Activated CD4-positive, alpha-beta T cell treated with anti-CD3 and anti-CD28 coated beads, Interleukin-2, amount 10 ng/mL, durations not matched to agents 7 days and 5 days (primary cell): ENCODE measurements around the gene MAP4K3. TPM values are rescaled to one million over a fixed set of nuclear protein-coding genes. Genes with fewer than 3 reads are reported as not detected.

Experiments
- CTCF ChIA-PET: fragments of 350-600 bp; sonication (Branson Sonifier 250); formaldehyde crosslinking; loops from one replicate; lab custom pipeline; 2021; ENCODE audit warnings: antibody characterized with exemption; lab: Charles Lee
- POLR2A ChIA-PET: fragments of 350-600 bp; sonication (Branson Sonifier 250); formaldehyde crosslinking; loops from one replicate; lab custom pipeline; 2021; ENCODE audit warnings: antibody characterized with exemption; lab: Charles Lee
- DNase-seq: peaks from one replicate; pipeline ENCODE4 v3.0.0-alpha.2; 2020
- H3K27ac Mint-ChIP-seq: one replicate; pipeline ENCODE4 v1.8.0; 2021; ENCODE audit warnings: mild to moderate bottlenecking, moderate library complexity, mixed read lengths
- H3K27me3 Mint-ChIP-seq: one replicate; pipeline ENCODE4 v1.8.0; 2021; ENCODE audit warnings: mixed read lengths
- H3K36me3 Mint-ChIP-seq: one replicate; pipeline ENCODE4 v1.8.0; 2021; ENCODE audit warnings: low read depth, mixed read lengths
- H3K4me1 Mint-ChIP-seq: one replicate; pipeline ENCODE4 v1.8.0; 2021; ENCODE audit warnings: mixed read lengths
- H3K4me3 Mint-ChIP-seq: one replicate; pipeline ENCODE4 v1.8.0; 2021; ENCODE audit warnings: mild to moderate bottlenecking, moderate library complexity, mixed read lengths
- H3K9me3 Mint-ChIP-seq: one replicate; pipeline ENCODE4 v1.8.0; 2021; ENCODE audit warnings: mixed read lengths
- total RNA-seq, 2 experiments: library from RNA; stranded (reverse); gene quantifications; one replicate each; pipeline ENCODE4 v1.2.3, GENCODE V29; 2021

MAP4K3 gene
- total RNA-seq, 2 experiments from 2014 or later = 8.1 to 8.7 TPM

DNA sequence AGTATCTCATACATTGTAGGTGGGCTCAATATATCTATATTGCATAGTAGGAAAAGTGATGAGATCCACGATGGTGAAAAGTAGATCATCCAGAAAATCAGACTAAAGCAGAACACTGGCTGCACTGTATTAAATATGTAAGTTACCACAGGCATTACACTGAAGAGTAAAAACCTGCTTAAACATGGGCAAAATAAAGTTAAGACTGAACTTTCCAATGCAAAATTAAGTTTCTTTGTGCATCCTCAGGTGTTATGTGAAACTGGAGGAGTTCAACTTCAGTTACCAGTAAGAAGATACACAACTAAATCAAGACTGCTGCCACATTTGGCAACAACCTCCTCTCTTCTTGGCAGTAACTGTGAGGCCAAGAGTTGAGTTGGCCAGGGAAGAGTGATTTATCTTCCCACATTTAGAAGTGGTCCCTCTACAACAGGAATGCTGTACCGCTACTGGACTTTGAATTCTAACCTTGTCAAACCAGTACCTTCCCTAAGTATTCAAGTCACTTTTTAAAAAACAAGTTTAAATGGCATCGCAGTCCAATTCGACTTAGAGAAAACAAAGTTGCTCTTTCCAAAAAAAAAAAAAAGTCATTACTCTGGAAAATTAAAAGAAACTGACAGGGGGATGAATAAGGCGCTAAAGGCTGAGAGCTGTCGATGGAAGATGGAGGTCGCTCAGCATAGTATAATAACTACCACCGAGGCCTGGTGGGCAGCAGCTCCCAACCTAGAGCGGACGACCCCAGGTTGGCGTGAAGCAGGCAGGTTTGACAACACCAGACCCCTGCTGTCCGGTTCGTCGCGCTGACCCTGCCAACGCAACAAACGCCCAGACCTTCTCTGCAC is 1.1 kb downstream of the MAP4K3 start:
- peak overlapping the region; percentile 81 for H3K27ac Mint-ChIP-seq
- no peaks in the 10 kb centered on the region for H3K27me3 Mint-ChIP-seq
- no peaks in the 10 kb centered on the region for H3K36me3 Mint-ChIP-seq
- DNase-seq = no peak
- peaks cover 56% of the 10 kb centered on the region for H3K4me1 Mint-ChIP-seq
- POLR2A ChIA-PET = no interaction called here
- peak overlapping the region; percentile 83 for H3K4me3 Mint-ChIP-seq
- H3K9me3 Mint-ChIP-seq = peaks cover 2% of the 10 kb centered on the region
- CTCF ChIA-PET = interaction anchor here (0.7 kb wide), 1 partner anchor 33 kb away, joined by 3 read pairs; no protein-coding TSS in a partner anchor

DNA sequence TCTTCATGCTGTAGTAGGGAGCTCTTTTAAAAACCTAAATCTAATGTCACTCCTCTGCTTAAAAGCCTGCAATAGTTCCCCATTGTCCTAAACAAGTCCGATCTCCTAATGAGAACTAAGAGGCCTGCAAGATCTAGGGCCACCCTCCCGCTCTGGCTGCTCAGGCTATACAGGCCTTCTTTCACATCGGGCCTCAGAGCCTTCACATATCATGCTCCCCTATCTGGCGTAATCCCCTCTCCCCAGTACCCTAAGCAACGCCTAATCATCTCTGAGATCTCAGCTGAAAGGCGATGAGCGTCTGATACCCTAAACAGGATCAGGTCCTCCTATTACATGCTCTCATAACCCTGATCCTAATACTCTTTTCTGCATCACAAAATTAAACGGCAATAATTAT is 1.9 kb downstream of the MAP4K3 start:
- H3K4me1 Mint-ChIP-seq = peaks cover 56% of the 10 kb centered on the region
- H3K9me3 Mint-ChIP-seq = no peaks in the 10 kb centered on the region
- ChIA-PET POLR2A (no interaction called here), CTCF (no interaction called here)
- no peaks in the 10 kb centered on the region for H3K27me3 Mint-ChIP-seq
- H3K4me3 Mint-ChIP-seq = peak overlapping the region; percentile 83
- DNase-seq = no peak
- H3K36me3 Mint-ChIP-seq = no peaks in the 10 kb centered on the region
- H3K27ac Mint-ChIP-seq = no peak overlapping the region

DNA sequence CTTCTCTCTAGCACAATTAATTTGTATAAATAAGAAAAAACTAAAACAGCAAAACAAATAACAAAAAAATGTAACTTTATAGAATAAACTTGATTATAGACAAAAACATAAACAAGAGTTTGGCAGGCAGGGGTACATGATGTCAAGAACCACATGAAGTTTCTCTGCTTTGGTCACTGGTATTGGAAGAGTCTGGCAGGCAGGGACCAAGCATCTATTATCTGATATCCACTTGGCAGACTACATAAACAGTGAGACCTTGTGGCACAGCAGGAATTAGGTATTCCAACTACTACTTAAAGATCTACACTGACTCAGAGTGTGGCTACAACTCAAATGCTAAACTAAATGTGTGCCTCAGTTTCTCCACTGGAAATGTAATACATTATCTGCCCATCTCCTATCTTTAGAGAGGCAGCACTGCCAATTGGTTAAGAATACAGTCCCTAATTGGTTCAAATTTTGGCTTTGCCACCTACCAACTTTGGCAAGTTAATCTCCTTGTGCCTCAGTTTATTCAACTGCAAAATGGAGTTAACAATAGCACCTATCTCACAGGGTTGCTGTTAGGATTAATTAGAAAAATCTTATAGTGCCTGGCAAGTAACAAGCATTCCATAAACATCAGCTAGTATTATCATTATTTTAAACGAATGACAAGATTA is 2.7 kb downstream of the MAP4K3 start:
- peaks cover 48% of the 10 kb centered on the region for H3K4me1 Mint-ChIP-seq
- no peak overlapping the region for H3K4me3 Mint-ChIP-seq

DNA sequence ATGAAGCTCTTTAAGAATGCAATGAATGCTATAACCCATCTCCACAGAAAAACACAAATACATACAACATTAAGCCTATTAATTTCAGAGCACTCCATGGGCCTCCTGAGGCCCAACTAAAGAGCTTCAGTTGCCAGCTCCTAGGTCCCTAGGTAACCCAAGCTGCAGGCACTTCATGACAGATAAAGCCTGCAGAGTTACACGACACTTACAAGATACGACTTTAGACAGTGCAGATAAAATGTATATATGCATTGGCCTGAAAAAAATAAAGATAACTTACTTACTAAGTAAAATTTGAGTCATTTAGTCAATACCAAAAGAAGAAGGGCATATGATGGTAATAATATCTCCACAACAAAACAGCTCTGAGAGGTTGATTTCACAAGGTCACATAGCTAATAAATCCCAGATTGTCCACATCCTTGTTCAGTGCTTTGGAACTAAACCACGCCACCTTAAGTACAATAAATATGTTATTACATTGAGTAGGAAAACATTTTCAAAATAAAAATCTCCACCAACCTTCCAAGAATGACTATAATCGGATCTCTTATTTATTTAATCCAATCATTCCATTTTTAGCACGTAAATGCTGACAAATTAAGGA is 3.4 kb downstream of the MAP4K3 start:
- H3K36me3 Mint-ChIP-seq = no peaks in the 10 kb centered on the region
- DNase-seq = no peak
- H3K4me3 Mint-ChIP-seq = no peak overlapping the region
- POLR2A ChIA-PET = no interaction called here
- H3K9me3 Mint-ChIP-seq = no peaks in the 10 kb centered on the region
- H3K27me3 Mint-ChIP-seq = no peaks in the 10 kb centered on the region
- CTCF ChIA-PET = interaction anchor here (1.0 kb wide), 1 partner anchor 10 kb away, joined by 3 read pairs; no protein-coding TSS in a partner anchor
- H3K27ac Mint-ChIP-seq = no peak overlapping the region
- peaks cover 44% of the 10 kb centered on the region for H3K4me1 Mint-ChIP-seq

More for the DNA sequence above, 2.7 kb downstream of the MAP4K3 start:
- no peak for DNase-seq
- Mint-ChIP-seq H3K27ac (no peak overlapping the region), H3K36me3 (no peaks in the 10 kb centered on the region), H3K27me3 (no peaks in the 10 kb centered on the region), H3K9me3 (no peaks in the 10 kb centered on the region)
- ChIA-PET POLR2A (no interaction called here), CTCF (interaction anchor here (1.0 kb wide), 1 partner anchor 11 kb away, joined by 3 read pairs; no protein-coding TSS in a partner anchor)

DNA sequence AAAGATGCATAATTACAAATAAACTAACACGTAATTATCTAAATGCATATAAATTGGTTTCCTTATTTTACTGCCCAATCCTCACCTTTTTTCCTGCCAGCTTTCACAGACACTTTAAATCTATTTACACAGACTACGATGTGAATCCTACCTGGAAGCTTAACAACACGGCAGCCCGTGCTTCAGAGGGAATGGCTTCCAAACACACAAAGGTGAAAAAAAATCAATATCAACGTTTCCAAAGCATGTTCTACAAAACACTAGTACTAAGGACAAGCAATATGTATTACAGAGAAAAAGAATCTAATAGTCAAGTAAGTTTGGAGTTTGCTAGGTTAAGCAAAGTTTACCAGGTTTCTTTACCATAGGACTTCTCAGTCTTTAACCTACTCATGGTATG is 4.4 kb downstream of the MAP4K3 start:
- H3K4me3 Mint-ChIP-seq = no peak overlapping the region
- POLR2A ChIA-PET = no interaction called here
- no peaks in the 10 kb centered on the region for H3K36me3 Mint-ChIP-seq
- H3K27ac Mint-ChIP-seq = no peak overlapping the region
- peaks cover 37% of the 10 kb centered on the region for H3K4me1 Mint-ChIP-seq
- CTCF ChIA-PET = no interaction called here
- no peaks in the 10 kb centered on the region for H3K9me3 Mint-ChIP-seq
- no peak for DNase-seq
- no peaks in the 10 kb centered on the region for H3K27me3 Mint-ChIP-seq

DNA sequence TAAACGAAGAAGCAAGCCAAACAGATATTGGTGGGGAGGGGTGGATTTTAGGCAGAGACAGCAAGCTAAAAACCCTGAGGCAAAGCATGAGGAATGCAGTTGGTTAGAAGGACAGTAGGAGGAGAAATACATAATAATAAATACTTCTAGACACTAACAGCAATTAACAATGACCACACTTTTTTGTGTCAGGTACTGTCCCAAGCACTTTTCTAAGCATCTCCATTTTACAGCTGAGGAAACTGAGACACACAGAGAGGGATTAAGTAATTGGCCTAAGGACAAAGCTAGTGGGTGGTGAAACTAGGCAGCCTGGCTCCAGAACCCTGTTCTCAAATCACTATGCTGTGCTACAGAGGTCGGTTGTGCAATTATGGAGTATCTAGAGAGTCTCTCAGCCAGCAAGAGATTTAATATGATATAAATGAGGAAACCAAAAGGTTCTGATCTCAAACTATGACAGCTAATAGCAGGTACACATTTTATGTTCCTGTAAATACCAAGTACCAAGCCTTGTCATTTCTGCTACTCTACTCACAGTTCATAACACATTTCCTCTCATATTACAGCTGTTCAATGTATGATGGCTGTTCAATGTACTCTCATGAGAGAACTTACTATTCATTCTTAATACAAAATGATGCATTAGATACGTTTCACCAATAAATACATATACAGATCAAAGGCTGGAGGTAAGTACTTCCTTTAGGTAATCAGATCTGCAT is 5.3 kb downstream of the MAP4K3 start:
- DNase-seq = no peak
- Mint-ChIP-seq H3K4me3 (no peak overlapping the region), H3K27ac (no peak overlapping the region), H3K36me3 (no peaks in the 10 kb centered on the region), H3K4me1 (peaks cover 39% of the 10 kb centered on the region), H3K9me3 (no peaks in the 10 kb centered on the region), H3K27me3 (no peaks in the 10 kb centered on the region)
- ChIA-PET POLR2A (no interaction called here), CTCF (no interaction called here)

DNA sequence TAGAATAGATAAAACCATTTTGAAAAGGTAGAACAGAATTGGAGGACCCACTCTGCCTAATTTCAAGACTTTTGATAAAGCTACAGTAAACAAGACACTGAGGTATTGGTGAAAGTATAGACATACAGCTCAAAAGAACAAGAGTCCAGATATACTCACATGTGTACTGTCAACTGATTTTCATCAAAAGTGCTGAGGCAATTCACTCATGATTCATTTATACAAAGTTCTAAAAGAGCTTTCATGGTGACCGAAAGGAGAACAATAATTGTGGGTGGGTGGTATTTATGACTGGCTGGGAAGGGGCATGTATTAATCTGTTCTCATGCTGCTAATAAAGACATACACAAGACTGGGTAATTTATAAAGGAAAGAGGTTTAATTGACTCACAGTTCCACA is 7.3 kb downstream of the MAP4K3 start:
- POLR2A ChIA-PET = no interaction called here
- H3K4me3 Mint-ChIP-seq = no peak overlapping the region
- peaks cover 37% of the 10 kb centered on the region for H3K4me1 Mint-ChIP-seq

DNA sequence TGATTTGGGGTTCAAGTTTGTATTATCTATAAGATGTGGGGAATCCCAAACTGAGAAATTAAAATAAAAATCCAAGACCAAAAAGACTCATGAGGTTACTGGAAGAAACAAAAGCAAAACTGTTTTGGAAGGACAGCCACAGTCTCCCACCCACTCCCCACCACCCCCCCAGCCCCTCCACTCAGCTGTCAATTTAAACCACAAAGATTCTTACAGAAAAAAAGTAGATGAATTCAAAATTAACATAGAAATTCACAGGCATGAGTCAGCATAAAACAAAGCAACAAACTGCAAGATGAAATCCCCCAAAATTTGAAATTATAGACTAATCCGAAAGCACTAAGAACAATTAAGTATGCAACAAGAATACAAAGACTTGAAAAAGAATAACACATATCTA is 12.1 kb downstream of the MAP4K3 start:
- Mint-ChIP-seq H3K36me3 (no peaks in the 10 kb centered on the region), H3K4me3 (no peak overlapping the region), H3K9me3 (peaks cover 3% of the 10 kb centered on the region), H3K27me3 (no peaks in the 10 kb centered on the region), H3K4me1 (peaks cover 24% of the 10 kb centered on the region), H3K27ac (no peak overlapping the region)
- CTCF ChIA-PET = no interaction called here
- no peak for DNase-seq
- POLR2A ChIA-PET = no interaction called here

More for the DNA sequence above, 7.3 kb downstream of the MAP4K3 start:
- Mint-ChIP-seq H3K36me3 (no peaks in the 10 kb centered on the region), H3K27me3 (no peaks in the 10 kb centered on the region), H3K27ac (no peak overlapping the region), H3K9me3 (no peaks in the 10 kb centered on the region)
- DNase-seq = no peak
- CTCF ChIA-PET = interaction anchor here (0.6 to 0.9 kb wide), 2 partner anchors 12 to 17 kb away, joined by 3 to 4 read pairs; no protein-coding TSS in a partner anchor

DNA sequence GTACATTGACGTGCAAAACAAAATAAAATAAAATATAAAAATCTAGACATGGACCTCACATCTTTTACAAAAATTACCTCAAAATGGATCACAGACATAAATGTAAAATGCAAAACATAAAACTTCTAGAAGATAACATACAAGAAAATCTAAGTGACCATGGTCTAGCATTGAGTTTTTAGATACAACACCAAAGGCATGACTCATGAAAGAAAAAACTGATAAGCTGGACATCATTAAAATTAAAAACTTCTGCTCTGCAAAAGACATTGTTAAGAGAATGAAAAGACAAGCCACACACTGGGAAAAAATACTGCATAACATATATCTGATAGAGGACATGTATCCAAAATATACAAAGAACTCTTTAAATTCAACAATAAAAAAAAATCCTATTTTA is 14.4 kb downstream of the MAP4K3 start:
- H3K9me3 Mint-ChIP-seq = peaks cover 3% of the 10 kb centered on the region
- H3K4me1 Mint-ChIP-seq = peaks cover 26% of the 10 kb centered on the region
- POLR2A ChIA-PET = no interaction called here
- DNase-seq = no peak
- H3K27me3 Mint-ChIP-seq = no peaks in the 10 kb centered on the region
- H3K4me3 Mint-ChIP-seq = no peak overlapping the region
- CTCF ChIA-PET = interaction anchor here (1.2 kb wide), 1 partner anchor 11 kb away, joined by 3 read pairs; no protein-coding TSS in a partner anchor
- no peak overlapping the region for H3K27ac Mint-ChIP-seq
- H3K36me3 Mint-ChIP-seq = no peaks in the 10 kb centered on the region

DNA sequence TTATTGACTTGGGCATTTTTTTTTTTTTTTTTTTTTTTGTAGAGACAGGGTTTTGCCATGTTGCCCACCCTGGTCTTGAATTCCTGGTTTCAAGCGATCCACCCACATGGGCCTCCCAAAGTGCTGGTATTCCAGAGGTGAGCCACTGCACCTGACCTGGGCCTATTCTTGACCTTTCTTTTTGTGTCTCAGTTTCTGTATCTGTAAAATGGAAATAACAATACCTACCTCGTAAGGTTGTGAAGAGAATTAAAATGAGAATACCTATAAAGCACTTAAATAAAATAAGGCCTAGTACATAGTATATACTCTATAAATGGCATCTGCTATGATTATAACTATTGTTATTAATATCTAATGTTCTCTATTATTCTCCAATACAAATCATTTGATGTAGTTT is 15.7 kb downstream of the MAP4K3 start:
- no peaks in the 10 kb centered on the region for H3K36me3 Mint-ChIP-seq
- CTCF ChIA-PET = no interaction called here
- peaks cover 3% of the 10 kb centered on the region for H3K9me3 Mint-ChIP-seq
- POLR2A ChIA-PET = no interaction called here
- no peak overlapping the region for H3K4me3 Mint-ChIP-seq
- no peaks in the 10 kb centered on the region for H3K27me3 Mint-ChIP-seq
- H3K27ac Mint-ChIP-seq = no peak overlapping the region
- no peak for DNase-seq
- peaks cover 21% of the 10 kb centered on the region for H3K4me1 Mint-ChIP-seq

DNA sequence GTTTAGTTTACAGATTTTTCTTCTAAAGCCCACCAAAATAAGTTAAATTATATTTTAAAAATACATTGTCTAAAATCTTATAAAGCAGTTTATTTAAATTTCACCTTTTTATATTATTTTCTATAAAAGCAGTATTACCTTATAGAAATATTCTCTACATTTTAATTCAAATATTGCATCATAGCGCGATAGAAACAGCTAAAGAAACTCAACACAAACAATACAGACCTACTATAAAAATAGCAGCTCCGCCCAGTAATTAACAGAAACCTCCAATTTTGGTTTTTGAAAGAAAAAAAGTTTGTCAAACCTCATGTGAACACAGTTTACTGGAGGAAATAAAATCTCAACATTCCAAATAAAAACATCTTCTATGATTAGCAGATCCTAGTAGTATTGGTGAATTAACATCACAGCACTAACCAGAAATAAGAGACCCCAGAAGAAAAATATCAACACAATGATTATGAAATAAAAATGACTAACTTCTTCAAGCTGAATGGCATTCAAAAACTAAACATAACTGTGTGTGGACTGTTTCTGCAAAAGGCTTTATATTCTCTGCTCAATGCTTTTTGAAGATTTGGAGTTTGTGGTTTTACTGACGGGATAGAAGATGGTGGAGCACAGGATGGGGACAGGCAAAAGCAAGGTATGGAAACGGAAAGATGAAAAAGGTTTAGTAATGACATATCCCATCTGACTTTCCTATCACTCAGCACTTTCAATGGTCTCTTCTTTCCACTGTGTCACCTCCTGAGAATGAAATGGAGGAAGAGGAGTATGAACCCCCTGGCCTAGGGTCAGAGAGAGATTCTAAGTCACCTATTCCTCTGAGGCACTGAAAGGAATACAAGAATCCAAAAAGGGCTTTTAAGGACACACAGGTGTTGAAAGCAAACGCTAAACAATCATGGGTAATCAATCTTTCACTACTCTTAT is 17.5 kb downstream of the MAP4K3 start:
- DNase-seq = no peak
- ChIA-PET CTCF (no interaction called here), POLR2A (no interaction called here)
- Mint-ChIP-seq H3K27me3 (no peaks in the 10 kb centered on the region), H3K4me3 (no peak overlapping the region), H3K36me3 (no peaks in the 10 kb centered on the region), H3K4me1 (peaks cover 9% of the 10 kb centered on the region), H3K27ac (no peak overlapping the region), H3K9me3 (peaks cover 3% of the 10 kb centered on the region)
